ENCODE results near the gene SCT. TPM values are rescaled to one million over a fixed set of nuclear protein-coding genes. Genes with fewer than 3 reads are reported as not detected.
"Not testable (repeated sequence)": the region's sequence is repeated elsewhere in the genome, so short reads cannot be mapped to it uniquely, and the experiment has no call there.

The SCT gene
- total and polyA plus RNA-seq, 8 donors: 1.6 to 3.0 (median 2.5) TPM; not detected in 2

DNA sequence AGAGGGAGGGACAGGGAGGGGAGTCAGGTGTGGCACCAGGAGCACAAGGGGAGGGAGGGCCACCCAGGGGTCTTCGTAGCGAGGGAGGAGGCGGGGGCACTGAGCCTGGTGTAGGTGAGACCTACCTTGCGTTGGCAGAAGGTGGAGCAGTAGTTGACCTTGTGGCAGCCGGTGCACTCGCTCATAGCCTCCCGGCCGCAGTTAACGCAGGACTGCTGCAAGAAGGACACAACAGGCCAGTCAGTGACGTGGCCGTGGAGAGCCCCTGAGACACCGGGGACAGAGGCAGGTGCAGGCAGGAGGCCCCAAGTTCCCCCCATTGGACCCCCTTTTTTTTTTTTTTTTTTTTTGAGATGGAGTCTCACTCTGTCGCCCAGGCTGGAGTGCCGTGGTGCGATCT lies 26.9 kb upstream of the SCT start:
- DNase-seq (peak in 1 of 4 donors; percentile 73), ATAC-seq (no peak)
- H3K4me3 ChIP-seq: no peak overlapping the region
- TF ChIP-seq, protein P1, sequence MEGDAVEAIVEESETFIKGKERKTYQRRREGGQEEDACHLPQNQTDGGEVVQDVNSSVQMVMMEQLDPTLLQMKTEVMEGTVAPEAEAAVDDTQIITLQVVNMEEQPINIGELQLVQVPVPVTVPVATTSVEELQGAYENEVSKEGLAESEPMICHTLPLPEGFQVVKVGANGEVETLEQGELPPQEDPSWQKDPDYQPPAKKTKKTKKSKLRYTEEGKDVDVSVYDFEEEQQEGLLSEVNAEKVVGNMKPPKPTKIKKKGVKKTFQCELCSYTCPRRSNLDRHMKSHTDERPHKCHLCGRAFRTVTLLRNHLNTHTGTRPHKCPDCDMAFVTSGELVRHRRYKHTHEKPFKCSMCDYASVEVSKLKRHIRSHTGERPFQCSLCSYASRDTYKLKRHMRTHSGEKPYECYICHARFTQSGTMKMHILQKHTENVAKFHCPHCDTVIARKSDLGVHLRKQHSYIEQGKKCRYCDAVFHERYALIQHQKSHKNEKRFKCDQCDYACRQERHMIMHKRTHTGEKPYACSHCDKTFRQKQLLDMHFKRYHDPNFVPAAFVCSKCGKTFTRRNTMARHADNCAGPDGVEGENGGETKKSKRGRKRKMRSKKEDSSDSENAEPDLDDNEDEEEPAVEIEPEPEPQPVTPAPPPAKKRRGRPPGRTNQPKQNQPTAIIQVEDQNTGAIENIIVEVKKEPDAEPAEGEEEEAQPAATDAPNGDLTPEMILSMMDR (IDR thresholded peaks at IDR 0.05): no peak
- H3K27me3 ChIP-seq: no peaks in the 10 kb centered on the region
- peaks cover 0 to 68% of the 10 kb centered on the region in 2 donors for H3K36me3 ChIP-seq
- H3K9me3 ChIP-seq: no peaks in the 10 kb centered on the region
- H3K4me1 ChIP-seq: no peaks in the 10 kb centered on the region
- intact Hi-C loops (cut with DNase I): no loop called here
- no peak overlapping the region for H3K27ac ChIP-seq

DNA sequence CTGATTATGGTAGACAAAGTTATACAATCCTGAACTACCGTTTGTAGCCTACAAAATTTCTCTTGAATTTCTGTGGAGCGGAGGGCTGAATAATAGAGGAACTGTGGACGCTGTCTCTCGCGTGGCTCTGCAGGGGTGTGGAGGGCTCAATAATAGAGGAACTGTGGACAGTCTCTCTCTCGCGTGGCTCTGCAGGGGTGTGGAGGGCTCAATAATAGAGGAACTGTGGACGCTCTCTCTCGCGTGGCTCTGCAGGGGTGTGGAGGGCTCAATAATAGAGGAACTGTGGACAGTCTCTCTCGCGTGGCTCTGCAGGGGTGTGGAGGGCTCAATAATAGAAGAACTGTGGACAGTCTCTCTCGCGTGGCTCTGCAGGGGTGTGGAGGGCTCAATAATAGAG lies 26.2 kb upstream of the SCT start:
- H3K4me3 ChIP-seq; H3K4me1 ChIP-seq; H3K27ac ChIP-seq; DNase-seq; H3K27me3 ChIP-seq; intact Hi-C loops (cut with DNase I); ATAC-seq; H3K9me3 ChIP-seq: not testable (repeated sequence)
- H3K36me3 ChIP-seq: peaks cover 0 to 65% of the 10 kb centered on the region in 2 donors

DNA sequence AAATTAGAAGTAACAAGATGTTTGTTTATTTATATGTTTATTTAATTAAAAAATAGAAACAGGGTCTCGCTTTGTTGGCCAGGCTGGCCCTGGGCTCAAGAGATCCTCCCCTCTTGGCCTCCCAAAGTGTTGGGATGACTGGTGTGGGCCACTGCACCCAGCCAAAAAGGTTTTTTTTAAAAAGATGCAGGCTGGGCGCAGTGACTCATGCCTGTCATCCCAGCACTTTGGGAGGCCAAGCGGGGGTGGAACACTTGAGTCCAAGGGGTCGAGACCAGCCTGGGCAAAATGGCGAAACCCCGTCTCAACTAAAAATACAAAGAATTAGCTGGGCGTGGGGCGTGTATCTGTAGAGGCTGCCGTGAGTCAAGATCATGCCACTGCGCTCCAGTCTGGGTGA lies 23.5 kb upstream of the SCT start:
- Histone ChIP-seq H3K4me1 (no peaks in the 10 kb centered on the region), H3K36me3 (peaks cover 0 to 57% of the 10 kb centered on the region in 2 donors), H3K9me3 (no peaks in the 10 kb centered on the region), H3K4me3 (no peak overlapping the region), H3K27ac (no peak overlapping the region), H3K27me3 (no peaks in the 10 kb centered on the region)
- TF ChIP-seq, protein P1 (IDR thresholded peaks at IDR 0.05): no peak
- ATAC-seq: no peak
- intact Hi-C loops (cut with DNase I): no loop called here
- peak in 1 of 4 donors; percentile 20 for DNase-seq

DNA sequence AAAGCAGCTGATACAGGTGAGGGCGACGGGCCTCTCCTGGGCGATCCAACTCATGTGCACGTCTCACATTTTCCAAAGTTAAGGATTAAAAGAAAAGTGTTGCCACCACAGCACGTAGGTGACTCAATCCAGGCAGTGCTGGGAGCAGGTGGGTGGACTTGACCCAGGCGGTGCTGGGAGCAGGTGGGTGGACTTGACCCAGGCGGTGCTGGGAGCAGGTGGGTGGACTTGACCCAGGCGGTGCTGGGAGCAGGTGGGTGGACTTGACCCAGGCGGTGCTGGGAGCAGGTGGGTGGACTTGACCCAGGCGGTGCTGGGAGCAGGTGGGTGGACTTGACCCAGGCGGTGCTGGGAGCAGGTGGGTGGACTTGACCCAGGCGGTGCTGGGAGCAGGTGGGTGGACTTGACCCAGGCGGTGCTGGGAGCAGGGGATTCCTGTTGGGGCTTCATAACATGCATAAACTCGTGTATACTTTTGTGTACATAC lies 20.7 kb upstream of the SCT start:
- DNase-seq: peak in 1 of 4 donors; percentile 39
- ATAC-seq; intact Hi-C loops (cut with DNase I); H3K9me3 ChIP-seq; H3K4me1 ChIP-seq; H3K27me3 ChIP-seq; H3K27ac ChIP-seq; H3K4me3 ChIP-seq: not testable (repeated sequence)
- H3K36me3 ChIP-seq: peaks cover 0 to 61% of the 10 kb centered on the region in 2 donors

DNA sequence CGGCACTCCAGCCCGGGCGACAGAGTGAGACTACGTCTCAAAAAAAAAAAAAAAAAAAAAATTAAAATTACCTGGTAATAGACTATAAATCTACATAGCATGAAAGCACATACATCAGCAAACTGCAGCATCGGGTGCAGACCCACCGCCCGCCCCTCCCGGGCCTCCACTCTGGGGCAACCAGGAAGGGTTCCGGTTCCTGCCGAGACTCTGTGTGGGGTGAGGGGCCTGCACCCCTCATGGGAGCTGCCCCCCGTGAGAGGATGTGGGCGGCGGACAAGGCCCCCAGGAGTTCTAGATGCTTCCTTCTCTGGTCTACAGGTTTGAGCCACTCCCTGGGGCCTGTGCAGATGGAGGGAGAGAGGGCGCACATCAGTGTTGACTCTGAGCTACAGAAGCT lies 19.2 kb upstream of the SCT start:
- H3K36me3 ChIP-seq: peaks cover 0 to 57% of the 10 kb centered on the region in 2 donors
- no peak overlapping the region for H3K4me3 ChIP-seq
- no peaks in the 10 kb centered on the region for H3K4me1 ChIP-seq
- H3K27ac ChIP-seq: no peak overlapping the region
- no peak for ATAC-seq
- intact Hi-C loops (cut with DNase I): no loop called here
- TF ChIP-seq, protein P1 (IDR thresholded peaks at IDR 0.05): no peak
- DNase-seq: peak in 1 of 4 donors; percentile 59
- H3K27me3 ChIP-seq: no peaks in the 10 kb centered on the region
- no peaks in the 10 kb centered on the region for H3K9me3 ChIP-seq

DNA sequence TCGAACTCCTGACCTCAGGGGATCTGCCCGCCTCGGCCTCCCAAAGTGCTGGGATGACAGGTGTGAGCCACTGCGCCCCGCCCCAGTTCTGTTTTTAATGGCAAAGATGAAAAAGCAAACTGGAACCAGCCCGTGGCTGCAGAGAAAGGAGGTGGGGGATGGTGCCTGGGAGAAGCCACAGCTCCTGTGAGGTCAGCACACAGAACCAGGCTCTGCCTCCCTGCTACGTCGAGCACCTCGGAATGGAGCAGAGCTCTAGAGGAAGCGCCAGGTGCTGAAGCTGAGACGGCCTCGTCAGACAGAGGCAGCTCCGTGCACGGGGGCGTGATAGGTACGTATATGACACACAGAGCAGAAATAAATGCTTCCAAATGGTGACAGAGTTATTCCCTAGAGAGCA lies 18.6 kb upstream of the SCT start:
- Histone ChIP-seq H3K4me1 (peaks cover 0 to 7% of the 10 kb centered on the region in 2 donors), H3K27me3 (peaks cover 0 to 7% of the 10 kb centered on the region in 2 donors), H3K36me3 (peaks cover 0 to 50% of the 10 kb centered on the region in 2 donors), H3K27ac (no peak overlapping the region), H3K4me3 (no peak overlapping the region), H3K9me3 (no peaks in the 10 kb centered on the region)
- intact Hi-C loops (cut with DNase I): no loop called here
- DNase-seq: peak in 1 of 4 donors; percentile 63
- no peak for ATAC-seq
- TF ChIP-seq, protein P1 (IDR thresholded peaks at IDR 0.05): no peak

All from left lung (tissue), 10 donors.